Measurements from ENCODE around the gene DMD. TPM values are rescaled to one million over a fixed set of nuclear protein-coding genes. Genes with fewer than 3 reads are reported as not detected.

Gene DMD
- polyA plus RNA-seq, 3 donors: 0.23 TPM; not detected in 2

DNA sequence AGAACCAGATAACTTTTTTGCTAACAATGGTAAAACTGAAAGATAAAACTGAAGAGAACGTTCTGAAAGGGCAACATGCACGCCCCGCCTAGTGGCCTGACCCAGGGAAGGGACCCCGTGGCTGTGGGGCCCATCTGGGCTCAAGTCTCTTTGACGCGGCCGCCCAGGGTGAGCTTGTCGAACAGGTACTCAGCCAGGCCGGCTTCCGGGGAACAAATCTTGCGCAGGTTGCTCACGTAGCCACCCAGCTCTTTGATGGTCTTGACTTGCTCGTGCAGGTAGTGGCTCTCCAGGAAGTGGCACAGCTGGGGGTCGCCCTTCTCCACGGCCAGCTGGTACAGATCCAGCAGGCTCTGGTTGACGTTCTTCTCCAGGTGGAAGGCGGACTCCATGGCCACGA is 2140.1 kb downstream of the DMD start:
- H3K9ac ChIP-seq (ENCODE audit: insufficient read depth, low read length, poor library complexity, severe bottlenecking): no peak overlapping the region
- H3K4me3 ChIP-seq (replicated peaks in 1 of 3; ENCODE audit: low read depth in 2 of 3, low read length in 3 of 3): no peak overlapping the region
- no peak overlapping the region for H2AFZ ChIP-seq (ENCODE audit: insufficient read depth, low read depth, low read length, poor library complexity, severe bottlenecking)
- Mint-ChIP-seq H3K27me3 (ENCODE audit: low read depth in 3 of 3) (peaks cover 0 to 6% (median 2%) of the 10 kb centered on the region in 3 donors), H3K4me3 (no peak overlapping the region), H3K4me1 (no peaks in the 10 kb centered on the region), H3K36me3 (no peaks in the 10 kb centered on the region), H3K9me3 (peaks cover 8 to 23% (median 10%) of the 10 kb centered on the region in 7 donors), H3K27ac (no peak overlapping the region)
- no peaks in the 10 kb centered on the region for H3K36me3 ChIP-seq (replicated peaks in 1 of 2; ENCODE audit: control insufficient read depth in 1 of 2, insufficient read depth in 2 of 2, low read length in 2 of 2)
- WGBS (ENCODE audit: insufficient coverage): 92% methylated on average over 15 of the region's 18 CpGs
- TF ChIP-seq, protein P1, sequence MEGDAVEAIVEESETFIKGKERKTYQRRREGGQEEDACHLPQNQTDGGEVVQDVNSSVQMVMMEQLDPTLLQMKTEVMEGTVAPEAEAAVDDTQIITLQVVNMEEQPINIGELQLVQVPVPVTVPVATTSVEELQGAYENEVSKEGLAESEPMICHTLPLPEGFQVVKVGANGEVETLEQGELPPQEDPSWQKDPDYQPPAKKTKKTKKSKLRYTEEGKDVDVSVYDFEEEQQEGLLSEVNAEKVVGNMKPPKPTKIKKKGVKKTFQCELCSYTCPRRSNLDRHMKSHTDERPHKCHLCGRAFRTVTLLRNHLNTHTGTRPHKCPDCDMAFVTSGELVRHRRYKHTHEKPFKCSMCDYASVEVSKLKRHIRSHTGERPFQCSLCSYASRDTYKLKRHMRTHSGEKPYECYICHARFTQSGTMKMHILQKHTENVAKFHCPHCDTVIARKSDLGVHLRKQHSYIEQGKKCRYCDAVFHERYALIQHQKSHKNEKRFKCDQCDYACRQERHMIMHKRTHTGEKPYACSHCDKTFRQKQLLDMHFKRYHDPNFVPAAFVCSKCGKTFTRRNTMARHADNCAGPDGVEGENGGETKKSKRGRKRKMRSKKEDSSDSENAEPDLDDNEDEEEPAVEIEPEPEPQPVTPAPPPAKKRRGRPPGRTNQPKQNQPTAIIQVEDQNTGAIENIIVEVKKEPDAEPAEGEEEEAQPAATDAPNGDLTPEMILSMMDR (IDR thresholded peaks at IDR 0.05): no peak
- no peaks in the 10 kb centered on the region for H3K27me3 ChIP-seq (ENCODE audit: control insufficient read depth in 2 of 2, insufficient read depth in 2 of 2, low read length in 2 of 2)
- peaks cover 3 to 8% of the 10 kb centered on the region in 2 donors for H3K9me3 ChIP-seq (replicated peaks in 1 of 2; ENCODE audit: control insufficient read depth in 1 of 2, insufficient read depth in 1 of 2, low read length in 2 of 2)
- intact Hi-C loops (cut with micrococcal nuclease): no loop called here
- no peak for DNase-seq
- no peaks in the 10 kb centered on the region for H3K4me1 ChIP-seq (ENCODE audit: control insufficient read depth in 1 of 2, insufficient read depth in 2 of 2, low read length in 2 of 2)
- H3K4me2 ChIP-seq (replicated peaks; ENCODE audit: extremely low read depth, low read length, poor library complexity, severe bottlenecking): no peak overlapping the region
- no peak overlapping the region for H3K27ac ChIP-seq (ENCODE audit: low read depth in 1 of 2, low read length in 2 of 2)
- no peaks in the 10 kb centered on the region for H3K79me2 ChIP-seq (ENCODE audit: insufficient read depth, low read length)
- no peaks in the 10 kb centered on the region for H4K20me1 ChIP-seq (ENCODE audit: insufficient read depth, low read length)

DNA sequence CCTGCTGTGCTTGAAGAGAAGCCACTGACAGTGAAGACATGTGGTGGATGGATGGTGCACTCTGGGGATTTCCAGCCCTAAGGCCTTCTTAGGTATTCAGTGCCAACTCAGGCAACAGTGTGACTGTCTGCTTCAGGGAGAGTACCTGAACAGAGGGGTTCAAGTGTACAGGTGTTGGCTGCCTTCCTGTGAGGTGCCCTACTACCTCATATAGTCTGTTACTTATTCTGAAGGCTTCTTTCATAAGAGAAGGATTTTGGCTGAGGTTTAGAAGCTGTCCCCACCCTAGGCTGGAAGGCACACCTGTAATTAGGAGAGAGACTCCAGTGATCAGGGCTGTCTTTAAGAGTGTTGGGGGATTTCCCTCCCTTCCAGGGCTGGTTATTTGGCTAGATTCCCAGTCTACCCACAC is 2141.3 kb downstream of the DMD start:
- Mint-ChIP-seq H3K27me3 (ENCODE audit: low read depth in 3 of 3) (peaks cover 0 to 6% (median 2%) of the 10 kb centered on the region in 3 donors), H3K9me3 (peaks cover 7 to 14% (median 9%) of the 10 kb centered on the region in 7 donors), H3K27ac (no peak overlapping the region), H3K4me1 (no peaks in the 10 kb centered on the region), H3K36me3 (no peaks in the 10 kb centered on the region), H3K4me3 (no peak overlapping the region)
- intact Hi-C loops (cut with micrococcal nuclease): no loop called here
- Histone ChIP-seq H3K27me3 (ENCODE audit: control insufficient read depth in 2 of 2, insufficient read depth in 2 of 2, low read length in 2 of 2) (no peaks in the 10 kb centered on the region), H3K4me2 (replicated peaks; ENCODE audit: extremely low read depth, low read length, poor library complexity, severe bottlenecking) (no peak overlapping the region), H2AFZ (ENCODE audit: insufficient read depth, low read depth, low read length, poor library complexity, severe bottlenecking) (no peak overlapping the region), H3K27ac (ENCODE audit: low read depth in 1 of 2, low read length in 2 of 2) (no peak overlapping the region), H3K9me3 (replicated peaks in 1 of 2; ENCODE audit: control insufficient read depth in 1 of 2, insufficient read depth in 1 of 2, low read length in 2 of 2) (peaks cover 3 to 8% of the 10 kb centered on the region in 2 donors), H3K4me1 (ENCODE audit: control insufficient read depth in 1 of 2, insufficient read depth in 2 of 2, low read length in 2 of 2) (no peaks in the 10 kb centered on the region), H3K4me3 (replicated peaks in 1 of 3; ENCODE audit: low read depth in 2 of 3, low read length in 3 of 3) (no peak overlapping the region), H3K79me2 (ENCODE audit: insufficient read depth, low read length) (no peaks in the 10 kb centered on the region), H3K9ac (ENCODE audit: insufficient read depth, low read length, poor library complexity, severe bottlenecking) (no peak overlapping the region), H3K36me3 (replicated peaks in 1 of 2; ENCODE audit: control insufficient read depth in 1 of 2, insufficient read depth in 2 of 2, low read length in 2 of 2) (no peaks in the 10 kb centered on the region), H4K20me1 (ENCODE audit: insufficient read depth, low read length) (no peaks in the 10 kb centered on the region)
- TF ChIP-seq, protein P1 (IDR thresholded peaks at IDR 0.05): no peak
- no peak for DNase-seq

Small RNAs within 50 kb of the gene (small RNA-seq; reads per million reads assigned to genes)
- gene MIR3915 (ENCODE audit: insufficient read length, low read depth) (not detected), gene MIR548F5 (ENCODE audit: insufficient read length, low read depth) (not detected), gene RNA5SP501 (ENCODE audit: insufficient read length, low read depth) (not detected), gene RNU6-894P (ENCODE audit: insufficient read length, low read depth) (not detected)

Measured in CD14-positive monocyte (primary cell).